Gastroesophageal sphincter (tissue), 4 donors: Measurements from ENCODE around the gene OR5K3. TPM values are rescaled to one million over a fixed set of nuclear protein-coding genes. Genes with fewer than 3 reads are reported as not detected.
"Not testable (repeated sequence)": the region's sequence is repeated elsewhere in the genome, so short reads cannot be mapped to it uniquely, and the experiment has no call there.

Experiments
- ATAC-seq: fragments of 150-250 bp; one replicate; pipeline ENCODE4 v1.9.1; 2016; ENCODE audit warnings: mild to moderate bottlenecking, moderate library complexity
- H3K27ac ChIP-seq, 4 donors: fragments of 200-600 bp; sonication (generic) in 3 of 4; 1 replicate in 3 of 4; 2 replicates in 1 of 4; pipeline ENCODE4 v1.5.1; 2016 to 2019
- H3K27me3 ChIP-seq: fragments of 200-600 bp; sonication (generic); one replicate; pipeline ENCODE4 v1.5.1; 2019
- H3K36me3 ChIP-seq, 2 donors: fragments of 200-600 bp; sonication (generic); one replicate each; pipeline ENCODE4 v1.5.1; 2019; ENCODE audit warnings: control low read depth in 1 of 2
- H3K4me1 ChIP-seq, 3 donors: fragments of 200-600 bp; sonication (generic); 1 replicate in 2 of 3; 2 replicates in 1 of 3; pipeline ENCODE4 v1.5.1; 2016 to 2019; ENCODE audit warnings: control low read depth in 2 of 3
- H3K4me3 ChIP-seq, 2 donors: fragments of 200-600 bp; sonication (generic); one replicate each; pipeline ENCODE4 v1.5.1; 2019; ENCODE audit warnings: mild to moderate bottlenecking in 1 of 2, moderate library complexity in 1 of 2
- H3K9me3 ChIP-seq, 3 donors: fragments of 200-600 bp; sonication (generic); one replicate each; pipeline ENCODE4 v1.5.1; 2017 to 2019; ENCODE audit warnings: control low read depth in 2 of 3
- EP300 ChIP-seq: sonication (generic); formaldehyde crosslinking; IDR thresholded peaks from one replicate; pipeline ENCODE4 v1.6.1; 2017; ENCODE audit warnings: antibody characterized with exemption, mild to moderate bottlenecking
- POLR2A ChIP-seq, 2 donors: fragments of 450-650 bp; IDR thresholded peaks; one replicate each; pipeline ENCODE4 v1.6.1; 2017; ENCODE audit warnings: antibody characterized with exemption in 2 of 2, mild to moderate bottlenecking in 2 of 2, moderate library complexity in 1 of 2
- POLR2AphosphoS5 ChIP-seq: sonication (generic); formaldehyde crosslinking; IDR thresholded peaks from one replicate; pipeline ENCODE4 v1.6.1; 2017; ENCODE audit warnings: antibody characterized with exemption
- WGBS, 2 donors: methylation state at CpG; one replicate each; pipeline ENCODE4 v1.1.5; 2018; ENCODE audit warnings: low coverage in 1 of 2; 5-methylcytosine and 5-hydroxymethylcytosine counted together
- total RNA-seq, 4 donors: library from RNA; depleted of rRNA; stranded (reverse); fragments of >200 nt; gene quantifications; one replicate each; pipeline ENCODE4 v1.1.0, GENCODE V29; 2016
- TF ChIP-seq, protein P1 (sequence below), 4 experiments: fragments of 200-600 bp in 2 of 4; fragments of 450-650 bp in 2 of 4; sonication (generic) in 1 of 4; IDR thresholded peaks; one replicate each; pipeline ENCODE4 v1.5.1; 2017 to 2019; ENCODE audit warnings: antibody characterized with exemption in 4 of 4, mild to moderate bottlenecking in 2 of 4, moderate library complexity in 2 of 4

Gene OR5K3
- total RNA-seq, 4 donors from 2014 or later: not detected

- H3K36me3 ChIP-seq: no peaks in the 10 kb centered on the region
- H3K27ac ChIP-seq: no peak overlapping the region
- H3K27me3 ChIP-seq: no peaks in the 10 kb centered on the region
- peaks cover 0 to 24% (median 0%) of the 10 kb centered on the region in 3 donors for H3K9me3 ChIP-seq
- H3K4me1 ChIP-seq: no peaks in the 10 kb centered on the region
- no peak for TF ChIP-seq EP300
- TF ChIP-seq, protein P1, sequence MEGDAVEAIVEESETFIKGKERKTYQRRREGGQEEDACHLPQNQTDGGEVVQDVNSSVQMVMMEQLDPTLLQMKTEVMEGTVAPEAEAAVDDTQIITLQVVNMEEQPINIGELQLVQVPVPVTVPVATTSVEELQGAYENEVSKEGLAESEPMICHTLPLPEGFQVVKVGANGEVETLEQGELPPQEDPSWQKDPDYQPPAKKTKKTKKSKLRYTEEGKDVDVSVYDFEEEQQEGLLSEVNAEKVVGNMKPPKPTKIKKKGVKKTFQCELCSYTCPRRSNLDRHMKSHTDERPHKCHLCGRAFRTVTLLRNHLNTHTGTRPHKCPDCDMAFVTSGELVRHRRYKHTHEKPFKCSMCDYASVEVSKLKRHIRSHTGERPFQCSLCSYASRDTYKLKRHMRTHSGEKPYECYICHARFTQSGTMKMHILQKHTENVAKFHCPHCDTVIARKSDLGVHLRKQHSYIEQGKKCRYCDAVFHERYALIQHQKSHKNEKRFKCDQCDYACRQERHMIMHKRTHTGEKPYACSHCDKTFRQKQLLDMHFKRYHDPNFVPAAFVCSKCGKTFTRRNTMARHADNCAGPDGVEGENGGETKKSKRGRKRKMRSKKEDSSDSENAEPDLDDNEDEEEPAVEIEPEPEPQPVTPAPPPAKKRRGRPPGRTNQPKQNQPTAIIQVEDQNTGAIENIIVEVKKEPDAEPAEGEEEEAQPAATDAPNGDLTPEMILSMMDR (IDR thresholded peaks at IDR 0.05): no peak
- TF ChIP-seq POLR2AphosphoS5: no peak
- TF ChIP-seq POLR2A (IDR thresholded peaks at IDR 0.05): no peak
- no peak overlapping the region for H3K4me3 ChIP-seq
- ATAC-seq: no peak
These were observed 4.6 kb downstream of the OR5K3 start for GRCh38 chr3:98395101-98395500.

DNA sequence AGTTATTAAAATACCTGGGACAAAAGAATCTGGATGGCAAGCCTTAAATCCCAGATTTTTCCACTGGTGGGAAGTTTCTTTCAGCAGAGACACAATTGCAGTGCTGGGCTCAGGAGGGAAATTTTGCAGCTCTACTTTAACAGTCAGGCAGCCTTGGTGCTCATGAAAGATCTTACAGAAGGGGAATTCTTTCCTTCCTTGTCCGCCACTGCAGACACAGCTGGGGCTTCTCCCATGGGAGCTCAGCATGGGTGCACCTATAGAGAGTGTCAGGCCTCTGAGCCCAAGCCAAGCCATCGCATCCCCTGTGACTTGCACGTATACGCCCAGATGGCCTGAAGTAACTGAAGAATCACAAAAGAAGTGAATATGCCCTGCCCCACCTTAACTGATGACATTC, 6.0 kb downstream of the OR5K3 start:
- not testable (repeated sequence) for H3K36me3 ChIP-seq, H3K4me3 ChIP-seq, H3K4me1 ChIP-seq, ATAC-seq, H3K27ac ChIP-seq, H3K27me3 ChIP-seq
- H3K9me3 ChIP-seq: peaks cover 0 to 29% (median 0%) of the 10 kb centered on the region in 3 donors
- no CpG with 5 or more reads among the region's 4 CpGs for WGBS, 2 donors

- TF ChIP-seq POLR2AphosphoS5: no peak
- TF ChIP-seq POLR2A (IDR thresholded peaks at IDR 0.05): no peak
- no peak for TF ChIP-seq EP300
- TF ChIP-seq, protein P1 (IDR thresholded peaks at IDR 0.05): no peak
- Histone ChIP-seq H3K4me1 (no peaks in the 10 kb centered on the region), H3K9me3 (peaks cover 0 to 49% (median 0%) of the 10 kb centered on the region in 3 donors), H3K4me3 (no peak overlapping the region), H3K27ac (no peak overlapping the region), H3K27me3 (no peaks in the 10 kb centered on the region), H3K36me3 (no peaks in the 10 kb centered on the region)
- ATAC-seq: no peak
These were observed 8.0 kb downstream of the OR5K3 start for GRCh38 chr3:98398513-98398912.

DNA sequence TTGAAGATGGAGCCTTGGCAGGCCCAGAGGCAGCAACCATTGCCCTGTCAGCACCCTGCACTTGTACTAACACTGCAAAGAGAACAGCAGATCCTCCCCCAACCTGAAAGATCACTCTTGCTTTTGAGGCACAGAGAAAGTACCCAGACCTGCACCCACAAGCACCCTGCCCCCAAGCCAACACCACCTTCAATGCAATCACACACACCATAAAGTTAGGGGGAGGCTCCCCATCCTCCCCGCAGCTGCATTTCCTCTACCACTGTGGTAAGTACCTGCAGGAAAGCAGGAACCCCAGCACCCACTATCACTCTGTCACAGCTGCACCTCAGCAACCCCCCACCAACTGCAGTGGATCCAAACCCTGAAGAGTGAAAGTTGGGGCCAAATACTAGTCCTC, 12.0 kb downstream of the OR5K3 start:
- Histone ChIP-seq H3K27me3 (no peaks in the 10 kb centered on the region), H3K27ac (no peak overlapping the region), H3K4me3 (no peak overlapping the region), H3K4me1 (no peaks in the 10 kb centered on the region), H3K9me3 (peaks cover 0 to 84% (median 0%) of the 10 kb centered on the region in 3 donors), H3K36me3 (no peaks in the 10 kb centered on the region)
- 100% methylated on average over 1 of the region's 1 CpG; no CpG with 5 or more reads in 1 of the 2 donors for WGBS, 2 donors
- no peak for TF ChIP-seq POLR2A (IDR thresholded peaks at IDR 0.05)
- TF ChIP-seq, protein P1 (IDR thresholded peaks at IDR 0.05): no peak
- TF ChIP-seq EP300: no peak
- no peak for ATAC-seq

- no peak for ATAC-seq
- Histone ChIP-seq H3K36me3 (no peaks in the 10 kb centered on the region), H3K9me3 (peaks cover 0 to 85% (median 0%) of the 10 kb centered on the region in 3 donors), H3K27ac (no peak overlapping the region), H3K27me3 (no peaks in the 10 kb centered on the region), H3K4me3 (no peak overlapping the region), H3K4me1 (no peaks in the 10 kb centered on the region)
- no peak for TF ChIP-seq POLR2A (IDR thresholded peaks at IDR 0.05)
- TF ChIP-seq POLR2AphosphoS5: no peak
- TF ChIP-seq, protein P1 (IDR thresholded peaks at IDR 0.05): no peak
- no peak for TF ChIP-seq EP300
These were observed 13.5 kb downstream of the OR5K3 start for GRCh38 chr3:98404010-98404409.

DNA sequence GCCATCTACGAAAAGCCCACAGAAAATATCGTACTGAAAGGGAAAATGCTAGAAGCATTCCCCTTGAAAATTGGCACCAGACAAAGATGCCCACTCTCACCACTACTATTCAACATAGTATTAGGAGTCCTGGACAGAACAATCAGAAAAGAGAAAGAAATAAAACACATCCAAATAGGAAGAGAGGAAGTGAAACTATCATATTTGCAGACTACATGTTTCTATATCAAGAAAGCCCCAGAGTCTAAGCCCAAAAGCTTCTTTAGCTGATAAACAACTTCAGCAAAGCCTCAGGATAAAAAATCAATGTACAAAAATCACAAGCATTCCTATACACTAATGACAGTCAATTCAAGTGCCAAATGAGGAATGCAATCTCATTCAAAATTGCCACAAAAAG, 15.6 kb downstream of the OR5K3 start:
- Histone ChIP-seq H3K9me3 (peaks cover 0 to 74% (median 0%) of the 10 kb centered on the region in 3 donors), H3K4me1 (no peaks in the 10 kb centered on the region), H3K36me3 (no peaks in the 10 kb centered on the region), H3K27ac (no peak overlapping the region), H3K27me3 (no peaks in the 10 kb centered on the region), H3K4me3 (no peak overlapping the region)
- no peak for ATAC-seq
- 85% methylated on average over 2 of the region's 2 CpGs for WGBS, 2 donors
- TF ChIP-seq, protein P1 (IDR thresholded peaks at IDR 0.05): no peak
- TF ChIP-seq POLR2A (IDR thresholded peaks at IDR 0.05) (no peak), POLR2AphosphoS5 (no peak), EP300 (no peak)
